Measurements from ENCODE around the gene SLTM.
"Not testable (repeated sequence)": the region's sequence is repeated elsewhere in the genome, so short reads cannot be mapped to it uniquely, and the experiment has no call there.

The SLTM gene

DNA sequence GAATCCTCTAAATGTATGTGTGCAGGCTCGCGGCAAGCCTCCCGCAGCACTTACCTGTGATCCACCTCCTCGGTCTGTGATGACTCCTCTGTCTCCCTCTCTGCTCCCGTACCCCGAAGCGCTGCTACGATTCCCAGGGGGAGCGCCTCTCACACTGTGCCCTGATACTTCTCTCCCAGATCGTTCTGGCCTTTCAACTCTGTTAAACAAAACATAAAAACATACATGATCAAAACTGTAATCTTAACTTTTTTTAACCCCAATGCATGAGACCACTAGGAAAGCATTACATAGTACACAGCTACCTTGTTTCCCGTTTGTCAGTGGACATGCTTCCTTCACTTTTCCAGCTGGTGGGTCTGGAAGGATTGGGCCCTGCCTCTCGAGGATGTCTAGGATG is 46.6 kb downstream of the SLTM start:
- H2BK12ac ChIP-seq (ENCODE audit: low read length): no peak overlapping the region
- H2BK5ac ChIP-seq (ENCODE audit: low read depth, low read length, poor library complexity): no peak overlapping the region
- no peak overlapping the region for H3K23ac ChIP-seq (ENCODE audit: low read length)
- H4K91ac ChIP-seq (ENCODE audit: low read depth, low read length): no peak overlapping the region
- no peak for DNase-seq
- no peak overlapping the region for H3K27ac ChIP-seq (ENCODE audit: low read depth, low read length)
- peaks cover 28 to 46% of the 10 kb centered on the region in 2 experiments for H3K36me3 ChIP-seq (ENCODE audit: control insufficient read depth in 1 of 2, insufficient read depth in 2 of 2, low read length in 2 of 2)
- no peak overlapping the region for H2AFZ ChIP-seq (ENCODE audit: insufficient read depth, low read length, poor library complexity)
- no peaks in the 10 kb centered on the region for H3K27me3 ChIP-seq (ENCODE audit: insufficient read depth, low read length)
- no peak overlapping the region for H3K4me3 ChIP-seq (ENCODE audit: low read depth, low read length)
- no peaks in the 10 kb centered on the region for H3K4me1 ChIP-seq (ENCODE audit: control insufficient read depth in 1 of 2, insufficient read depth in 2 of 2, low read length in 2 of 2)
- H3K79me1 ChIP-seq (ENCODE audit: low read length): no peaks in the 10 kb centered on the region
- no CpG with 5 or more reads among the region's 12 CpGs for WGBS (ENCODE audit: extremely low coverage, insufficient coverage, insufficient read length)
- no peaks in the 10 kb centered on the region for H3K9me3 ChIP-seq (ENCODE audit: insufficient read depth, low read depth, low read length)
- no peak overlapping the region for H3K9ac ChIP-seq (ENCODE audit: low read length)
- H3K18ac ChIP-seq (ENCODE audit: low read length): no peak overlapping the region
- no peak overlapping the region for H2BK120ac ChIP-seq (ENCODE audit: insufficient read depth, low read length, poor library complexity)
- H3K4ac ChIP-seq (ENCODE audit: low read depth, low read length): no peak overlapping the region
- no peak overlapping the region for H3K14ac ChIP-seq (ENCODE audit: low read length)
- no peak overlapping the region for H4K8ac ChIP-seq (ENCODE audit: low read depth, low read length)
- no peak overlapping the region for H4K12ac ChIP-seq (ENCODE audit: low read depth, low read length)
- H2AK5ac ChIP-seq (ENCODE audit: low read length): no peak overlapping the region
- no peak overlapping the region for H3K4me2 ChIP-seq (ENCODE audit: low read length)
- no peaks in the 10 kb centered on the region for H3K79me2 ChIP-seq (ENCODE audit: control insufficient read depth, insufficient read depth, low read length, poor library complexity)

DNA sequence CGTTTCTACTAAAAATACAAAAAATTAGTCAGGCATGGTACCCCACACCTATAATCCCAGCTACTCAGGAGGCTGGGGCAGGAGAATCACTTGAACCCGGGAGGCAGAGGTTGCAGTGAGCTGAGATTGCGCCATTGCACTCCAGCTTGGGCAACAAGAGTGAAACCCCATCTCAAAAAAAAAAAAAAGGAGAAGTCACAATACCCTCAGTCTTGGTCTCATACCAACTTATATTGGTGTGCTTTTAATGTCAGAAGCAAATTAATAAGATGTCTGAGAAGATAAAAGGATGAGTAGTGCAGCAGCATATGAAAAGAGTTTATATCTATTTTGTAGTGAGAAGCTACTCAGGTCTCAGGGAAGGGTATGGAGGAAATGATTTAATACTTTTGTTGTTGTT is 49.6 kb downstream of the SLTM start:
- H3K36me3 ChIP-seq (ENCODE audit: control insufficient read depth in 1 of 2, insufficient read depth in 2 of 2, low read length in 2 of 2): peaks cover 44 to 58% of the 10 kb centered on the region in 2 experiments
- not testable (repeated sequence) for H3K18ac ChIP-seq (ENCODE audit: low read length)

DNA sequence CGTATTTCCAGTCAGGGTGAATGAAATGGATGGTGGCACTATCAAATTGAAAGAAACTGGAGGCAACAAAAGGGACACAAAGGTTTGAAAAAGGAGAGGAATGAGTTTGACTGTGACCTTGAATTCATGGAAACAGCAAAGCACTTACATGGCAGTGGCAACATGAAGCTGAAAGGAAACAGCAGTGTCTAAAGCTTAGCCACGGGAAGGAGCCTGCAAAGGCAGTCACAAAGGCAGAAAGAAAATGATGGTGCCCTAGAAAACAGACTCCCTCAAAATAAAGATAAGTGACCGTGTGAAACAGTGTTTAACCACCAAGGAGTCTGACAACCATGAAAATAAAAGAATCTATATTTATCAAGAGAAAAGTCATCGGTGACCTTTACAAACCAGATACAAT is 51.2 kb downstream of the SLTM start:
- no peak overlapping the region for H4K12ac ChIP-seq (ENCODE audit: low read depth, low read length)
- WGBS (ENCODE audit: extremely low coverage, insufficient coverage, insufficient read length): no CpG with 5 or more reads among the region's 4 CpGs
- H3K27me3 ChIP-seq (ENCODE audit: insufficient read depth, low read length): no peaks in the 10 kb centered on the region
- H3K14ac ChIP-seq (ENCODE audit: low read length): no peak overlapping the region
- no peak overlapping the region for H3K4ac ChIP-seq (ENCODE audit: low read depth, low read length)
- DNase-seq: no peak
- H3K36me3 ChIP-seq (ENCODE audit: control insufficient read depth in 1 of 2, insufficient read depth in 2 of 2, low read length in 2 of 2): peaks cover 45 to 58% of the 10 kb centered on the region in 2 experiments
- peaks cover 3 to 4% of the 10 kb centered on the region in 2 experiments for H3K4me1 ChIP-seq (ENCODE audit: control insufficient read depth in 1 of 2, insufficient read depth in 2 of 2, low read length in 2 of 2)
- no peak overlapping the region for H3K4me3 ChIP-seq (ENCODE audit: low read depth, low read length)
- H3K27ac ChIP-seq (ENCODE audit: low read depth, low read length): no peak overlapping the region
- H2BK12ac ChIP-seq (ENCODE audit: low read length): no peak overlapping the region
- no peak overlapping the region for H3K23ac ChIP-seq (ENCODE audit: low read length)
- H3K79me2 ChIP-seq (ENCODE audit: control insufficient read depth, insufficient read depth, low read length, poor library complexity): no peaks in the 10 kb centered on the region
- no peak overlapping the region for H3K9ac ChIP-seq (ENCODE audit: low read length)
- no peak overlapping the region for H4K91ac ChIP-seq (ENCODE audit: low read depth, low read length)
- no peak overlapping the region for H3K4me2 ChIP-seq (ENCODE audit: low read length)
- no peaks in the 10 kb centered on the region for H3K9me3 ChIP-seq (ENCODE audit: insufficient read depth, low read depth, low read length)
- H3K79me1 ChIP-seq (ENCODE audit: low read length): peaks cover 1% of the 10 kb centered on the region
- H2BK120ac ChIP-seq (ENCODE audit: insufficient read depth, low read length, poor library complexity): no peak overlapping the region
- H3K18ac ChIP-seq (ENCODE audit: low read length): no peak overlapping the region
- no peak overlapping the region for H4K8ac ChIP-seq (ENCODE audit: low read depth, low read length)
- H2BK5ac ChIP-seq (ENCODE audit: low read depth, low read length, poor library complexity): no peak overlapping the region
- H2AK5ac ChIP-seq (ENCODE audit: low read length): no peak overlapping the region
- H2AFZ ChIP-seq (ENCODE audit: insufficient read depth, low read length, poor library complexity): no peak overlapping the region

More for the DNA sequence above, 49.6 kb downstream of the SLTM start:
- H3K79me1 ChIP-seq (ENCODE audit: low read length); H3K79me2 ChIP-seq (ENCODE audit: control insufficient read depth, insufficient read depth, low read length, poor library complexity); H4K91ac ChIP-seq (ENCODE audit: low read depth, low read length); H3K27me3 ChIP-seq (ENCODE audit: insufficient read depth, low read length); H3K9ac ChIP-seq (ENCODE audit: low read length); H2BK5ac ChIP-seq (ENCODE audit: low read depth, low read length, poor library complexity); DNase-seq; H3K14ac ChIP-seq (ENCODE audit: low read length); H3K4me1 ChIP-seq (ENCODE audit: control insufficient read depth in 1 of 2, insufficient read depth in 2 of 2, low read length in 2 of 2); H3K4me3 ChIP-seq (ENCODE audit: low read depth, low read length); H3K27ac ChIP-seq (ENCODE audit: low read depth, low read length); H4K8ac ChIP-seq (ENCODE audit: low read depth, low read length); H2BK120ac ChIP-seq (ENCODE audit: insufficient read depth, low read length, poor library complexity); H3K4me2 ChIP-seq (ENCODE audit: low read length); H2BK12ac ChIP-seq (ENCODE audit: low read length); H4K12ac ChIP-seq (ENCODE audit: low read depth, low read length); H3K4ac ChIP-seq (ENCODE audit: low read depth, low read length); H3K9me3 ChIP-seq (ENCODE audit: insufficient read depth, low read depth, low read length); H3K23ac ChIP-seq (ENCODE audit: low read length); H2AK5ac ChIP-seq (ENCODE audit: low read length); H2AFZ ChIP-seq (ENCODE audit: insufficient read depth, low read length, poor library complexity): not testable (repeated sequence)
- WGBS (ENCODE audit: extremely low coverage, insufficient coverage, insufficient read length): no CpG with 5 or more reads among the region's 3 CpGs

DNA sequence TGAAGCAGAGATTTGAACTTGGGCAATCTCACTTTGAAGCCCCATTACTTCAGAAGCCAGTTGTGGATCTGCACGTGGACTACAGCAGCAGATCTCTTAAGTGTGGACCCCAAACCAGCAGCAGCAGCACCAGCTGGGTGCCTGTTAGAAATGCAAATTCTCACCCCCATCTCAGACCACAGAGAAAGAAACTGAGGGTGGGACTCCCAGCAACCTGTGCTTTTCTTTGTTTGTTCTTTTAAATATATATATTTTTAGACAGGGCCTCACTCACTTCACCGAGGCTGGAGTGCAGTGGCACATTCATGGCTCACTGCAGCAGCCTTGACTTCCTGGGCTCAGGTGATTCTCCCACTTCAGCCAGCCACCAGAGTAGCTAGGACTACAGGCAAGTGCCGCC is 53.2 kb downstream of the SLTM start:
- Histone ChIP-seq H2AK5ac (ENCODE audit: low read length) (no peak overlapping the region), H3K27ac (ENCODE audit: low read depth, low read length) (no peak overlapping the region), H3K4me1 (ENCODE audit: control insufficient read depth in 1 of 2, insufficient read depth in 2 of 2, low read length in 2 of 2) (peaks cover 3 to 7% of the 10 kb centered on the region in 2 experiments), H3K23ac (ENCODE audit: low read length) (no peak overlapping the region), H3K4me2 (ENCODE audit: low read length) (no peak overlapping the region), H3K14ac (ENCODE audit: low read length) (no peak overlapping the region), H4K91ac (ENCODE audit: low read depth, low read length) (no peak overlapping the region), H3K27me3 (ENCODE audit: insufficient read depth, low read length) (no peaks in the 10 kb centered on the region), H2BK12ac (ENCODE audit: low read length) (no peak overlapping the region), H4K8ac (ENCODE audit: low read depth, low read length) (no peak overlapping the region), H3K9ac (ENCODE audit: low read length) (no peak overlapping the region), H3K9me3 (ENCODE audit: insufficient read depth, low read depth, low read length) (no peaks in the 10 kb centered on the region), H2BK5ac (ENCODE audit: low read depth, low read length, poor library complexity) (no peak overlapping the region), H3K79me2 (ENCODE audit: control insufficient read depth, insufficient read depth, low read length, poor library complexity) (no peaks in the 10 kb centered on the region), H2AFZ (ENCODE audit: insufficient read depth, low read length, poor library complexity) (no peak overlapping the region), H4K12ac (ENCODE audit: low read depth, low read length) (no peak overlapping the region), H2BK120ac (ENCODE audit: insufficient read depth, low read length, poor library complexity) (no peak overlapping the region), H3K4ac (ENCODE audit: low read depth, low read length) (no peak overlapping the region), H3K4me3 (ENCODE audit: low read depth, low read length) (no peak overlapping the region), H3K18ac (ENCODE audit: low read length) (no peak overlapping the region), H3K79me1 (ENCODE audit: low read length) (peaks cover 1% of the 10 kb centered on the region), H3K36me3 (ENCODE audit: control insufficient read depth in 1 of 2, insufficient read depth in 2 of 2, low read length in 2 of 2) (peaks cover 32 to 45% of the 10 kb centered on the region in 2 experiments)
- no CpG with 5 or more reads among the region's 3 CpGs for WGBS (ENCODE audit: extremely low coverage, insufficient coverage, insufficient read length)
- DNase-seq: no peak

All from trophoblast cell (in vitro differentiated cells and primary cell).